HG02870 (cell line): Measurements from ENCODE around the gene GRIN1.

ENCODE experiments used
- ATAC-seq: cut with Tn5 transposase; IDR thresholded peaks from one replicate; pipeline ENCODE4 v1.9.1; 2021; ENCODE audit warnings: mild to moderate bottlenecking, moderate library complexity; ENCODE audit not compliant: unreplicated experiment

The GRIN1 gene

DNA sequence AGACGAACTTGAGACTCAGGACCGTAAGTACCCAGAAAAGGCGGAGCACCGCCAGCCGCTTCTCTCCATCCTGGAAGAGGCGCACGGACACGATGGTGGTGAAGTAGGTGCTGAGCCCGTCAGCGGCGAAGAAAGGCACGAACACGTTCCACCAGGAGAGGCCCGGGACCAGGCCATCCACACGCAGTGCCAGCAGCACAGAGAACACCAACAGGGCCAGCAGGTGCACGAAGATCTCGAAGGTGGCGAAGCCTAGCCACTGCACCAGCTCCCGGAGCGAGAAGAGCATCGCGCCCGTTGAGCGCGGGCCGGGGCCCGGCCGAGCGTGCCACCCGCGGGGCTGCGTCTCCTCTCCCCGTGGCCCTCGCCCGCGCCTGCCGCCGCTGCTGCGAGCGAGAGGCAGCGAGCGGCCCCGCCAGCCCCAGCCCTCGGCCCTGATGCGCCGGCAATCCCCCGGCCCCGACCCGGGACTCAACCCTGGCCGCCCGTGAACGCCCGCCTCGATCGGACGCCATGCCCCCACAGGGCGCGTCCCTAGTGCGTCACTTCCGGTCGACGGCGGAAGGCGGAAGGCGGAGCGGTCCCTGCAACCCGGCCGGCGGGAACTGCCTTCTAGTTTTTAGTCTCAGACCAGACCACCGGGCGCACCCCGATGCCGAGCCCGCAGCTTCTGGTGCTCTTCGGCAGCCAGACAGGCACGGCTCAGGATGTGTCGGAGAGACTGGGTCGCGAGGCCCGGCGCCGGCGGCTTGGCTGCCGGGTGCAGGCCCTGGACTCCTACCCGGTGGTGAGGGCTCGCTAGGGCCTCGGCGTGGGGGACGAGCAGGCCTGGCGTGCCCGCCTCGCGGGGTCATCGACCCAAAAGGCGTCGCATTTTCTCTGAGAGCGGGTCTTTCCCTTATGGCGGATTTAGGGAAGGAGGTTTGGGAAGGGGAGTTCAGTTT lies 66.4 kb downstream of the GRIN1 start, which contains the start of the genes NDOR1 and TMEM203:
TSS of gene NDOR1 (plus strand) at position 575 of the 944 bp plus-strand sequence. CDS start at position 653, 78 bp downstream.
TSS of gene TMEM203 (minus strand) at position 523 of the 944 bp plus-strand sequence. CDS start at position 289, 234 bp downstream.
- ATAC-seq: no peak

- no peak for ATAC-seq
These were observed 67.6 kb downstream of the GRIN1 start for GRCh38 chr9:137206602-137207001.

DNA sequence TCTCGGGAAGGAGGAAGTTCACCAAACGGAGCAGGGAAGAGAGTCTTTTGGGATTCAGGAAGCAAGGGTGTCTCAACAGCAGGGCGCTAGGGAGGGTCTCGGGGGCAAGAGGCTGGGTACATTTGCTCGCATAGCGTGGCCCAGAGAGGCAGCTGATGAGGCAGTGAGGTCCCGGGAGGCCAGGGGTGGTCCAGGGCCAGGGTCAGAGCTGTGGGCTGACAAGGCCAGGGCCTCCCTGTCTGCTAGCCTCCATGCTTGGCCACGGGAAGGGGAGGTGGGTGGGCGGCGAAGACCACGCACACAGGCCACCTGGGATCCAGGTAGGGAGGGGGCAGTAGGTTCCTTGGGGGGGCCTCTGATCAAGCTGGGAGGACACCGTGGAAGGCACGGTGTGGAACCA lies 72.6 kb downstream of the GRIN1 start:
- ATAC-seq: no peak

DNA sequence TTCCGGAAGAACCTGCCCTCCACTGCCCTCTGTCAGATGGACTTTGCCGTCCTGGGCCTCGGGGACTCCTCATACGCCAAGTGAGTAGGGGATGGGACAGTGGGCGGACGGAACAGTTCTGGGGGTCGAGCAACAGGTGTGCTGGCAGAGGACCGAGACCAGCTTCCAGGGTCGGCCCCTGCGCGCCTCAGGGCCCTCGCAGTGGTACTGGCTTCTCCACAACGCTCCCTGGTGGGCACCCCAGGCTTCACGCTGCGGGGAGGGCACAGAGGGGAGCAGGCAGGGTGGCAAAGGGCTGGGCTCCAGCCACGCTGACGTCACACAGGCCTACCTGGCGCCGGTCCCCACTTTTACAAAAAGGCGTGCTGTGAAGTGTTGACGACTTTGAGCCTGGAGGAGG lies 73.6 kb downstream of the GRIN1 start:
- ATAC-seq: no peak

GRCh38 chr9:137213160-137214060 lies 74.5 kb downstream of the GRIN1 start:
- ATAC-seq: no peak

DNA sequence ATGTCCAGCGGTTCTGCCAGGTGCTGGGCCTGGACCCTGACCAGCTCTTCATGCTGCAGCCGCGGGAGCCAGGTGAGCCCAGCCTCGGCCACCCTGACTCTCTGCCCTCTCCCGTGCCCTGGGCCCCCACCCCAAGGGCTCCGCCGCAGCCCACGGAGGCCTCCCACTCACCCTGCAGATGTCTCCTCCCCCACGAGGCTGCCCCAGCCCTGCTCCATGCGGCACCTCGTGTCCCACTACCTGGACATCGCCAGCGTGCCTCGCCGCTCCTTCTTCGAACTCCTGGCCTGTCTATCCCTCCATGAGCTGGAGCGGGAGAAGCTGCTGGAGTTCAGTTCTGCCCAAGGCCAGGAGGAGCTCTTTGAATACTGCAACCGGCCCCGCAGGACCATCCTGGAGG lies 75.7 kb downstream of the GRIN1 start:
- no peak for ATAC-seq

- ATAC-seq: no peak
These were observed 76.4 kb downstream of the GRIN1 start for GRCh38 chr9:137215196-137215986.

GRCh38 chr9:137216188-137216965 lies 77.4 kb downstream of the GRIN1 start:
- no peak for ATAC-seq

- ATAC-seq: no peak
These were observed 78.6 kb downstream of the GRIN1 start for GRCh38 chr9:137217276-137218211.

GRCh38 chr9:137218212-137218753 lies 79.3 kb downstream of the GRIN1 start:
- no peak for ATAC-seq
